HG03066 (cell line): ENCODE results near the gene MAGIX.

ENCODE experiments used
- ATAC-seq: cut with Tn5 transposase; IDR thresholded peaks from one replicate; pipeline ENCODE4 v1.9.1; 2021; ENCODE audit warnings: low read depth; ENCODE audit not compliant: unreplicated experiment

The MAGIX gene

DNA sequence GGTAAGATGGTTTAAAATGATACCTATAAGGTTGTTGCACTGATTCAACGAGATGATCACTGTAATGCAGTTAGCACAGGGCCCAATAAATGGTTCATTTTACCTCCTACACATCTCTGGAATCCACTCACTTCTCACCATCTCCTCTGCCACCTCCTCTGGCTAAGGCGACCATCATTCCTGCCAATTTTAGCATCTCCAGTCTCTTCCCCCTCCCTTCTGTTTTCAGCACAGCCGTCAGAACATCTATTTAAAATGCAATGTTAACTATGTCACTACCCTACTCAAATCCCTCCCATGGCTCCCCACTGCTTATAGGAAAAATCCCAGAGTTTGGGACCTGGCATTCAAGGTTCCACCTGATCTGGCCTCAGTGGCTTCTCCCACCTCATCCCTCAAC is 41.0 kb downstream of the MAGIX start:
- no peak for ATAC-seq

DNA sequence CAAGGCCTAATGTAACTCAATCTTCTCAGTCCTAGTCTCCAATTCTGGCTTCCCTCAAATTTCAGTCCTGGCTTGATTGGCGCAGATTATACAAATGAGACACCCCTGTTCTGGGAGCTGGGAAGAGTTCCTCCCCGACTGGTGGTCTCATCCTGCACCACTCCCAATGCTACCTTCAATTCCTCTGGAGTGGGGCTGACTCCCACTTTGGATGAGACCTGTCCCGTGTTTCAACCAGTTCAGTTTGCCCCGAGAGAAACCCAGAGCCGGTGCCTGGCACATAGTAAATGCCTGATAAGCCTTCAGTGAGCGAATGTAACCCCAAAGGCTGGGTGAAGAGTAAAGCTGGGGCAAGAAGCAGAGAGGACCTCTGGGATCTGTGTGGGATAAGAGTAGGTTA is 41.5 kb downstream of the MAGIX start:
- no peak for ATAC-seq

DNA sequence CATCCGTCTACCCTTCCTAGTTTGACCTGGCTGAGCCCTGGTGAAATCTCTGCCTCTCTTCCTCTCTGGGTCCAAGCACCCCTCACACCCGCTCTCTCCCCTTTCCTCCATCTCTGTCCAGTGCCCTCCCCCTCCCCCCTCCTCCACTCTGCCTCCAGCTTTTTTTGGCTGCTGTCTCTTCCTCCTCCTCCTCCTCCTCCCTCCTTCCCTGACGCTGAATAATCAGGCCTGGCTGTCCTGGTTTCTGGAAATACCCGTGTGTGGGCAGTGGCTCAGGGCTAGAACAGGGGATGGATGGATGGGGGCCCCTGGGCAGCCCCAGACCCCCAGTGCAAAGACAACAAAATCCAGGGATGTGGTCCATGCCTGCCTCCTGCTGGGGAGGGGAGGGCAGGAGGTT is 42.2 kb downstream of the MAGIX start:
- no peak for ATAC-seq

DNA sequence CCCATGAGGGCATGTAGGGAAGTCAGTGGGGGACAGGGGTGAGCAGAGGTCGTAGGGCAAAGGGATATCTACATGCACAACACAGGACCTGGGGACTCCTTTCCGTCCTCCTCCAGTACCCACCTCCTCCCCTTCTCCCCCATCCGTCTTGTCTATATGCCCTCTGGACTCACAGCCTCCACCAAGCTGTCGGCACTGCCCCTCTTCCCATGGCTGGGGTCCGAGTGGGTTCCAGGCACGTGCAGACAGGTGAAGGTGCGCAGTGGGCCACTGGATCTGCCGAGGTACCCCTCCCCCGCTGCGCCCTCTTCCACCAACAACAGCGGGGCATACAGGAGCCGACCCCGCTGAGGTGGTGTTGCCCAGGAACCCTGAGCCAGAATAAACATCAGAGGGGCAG is 42.9 kb downstream of the MAGIX start:
- no peak for ATAC-seq

DNA sequence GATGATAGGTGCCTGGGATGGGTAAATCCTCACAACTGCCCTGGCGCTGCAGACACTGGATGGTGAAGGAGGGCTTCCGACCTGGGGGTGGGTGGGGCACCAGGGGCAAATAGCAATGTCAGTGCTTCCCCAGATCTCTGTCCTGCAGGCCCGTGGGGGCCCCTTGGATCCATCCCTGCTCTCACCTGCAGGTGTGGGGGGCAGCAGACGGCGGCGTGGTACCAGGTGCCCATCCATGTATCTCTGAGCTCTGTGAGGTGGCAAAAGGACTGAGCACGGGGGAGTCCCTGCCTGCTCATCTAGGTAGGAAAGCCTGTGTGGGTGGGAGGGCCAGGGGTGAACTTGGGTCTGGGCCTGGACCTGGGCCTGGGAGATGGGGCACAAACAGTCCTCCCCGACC is 44.0 kb downstream of the MAGIX start:
- ATAC-seq: no peak

DNA sequence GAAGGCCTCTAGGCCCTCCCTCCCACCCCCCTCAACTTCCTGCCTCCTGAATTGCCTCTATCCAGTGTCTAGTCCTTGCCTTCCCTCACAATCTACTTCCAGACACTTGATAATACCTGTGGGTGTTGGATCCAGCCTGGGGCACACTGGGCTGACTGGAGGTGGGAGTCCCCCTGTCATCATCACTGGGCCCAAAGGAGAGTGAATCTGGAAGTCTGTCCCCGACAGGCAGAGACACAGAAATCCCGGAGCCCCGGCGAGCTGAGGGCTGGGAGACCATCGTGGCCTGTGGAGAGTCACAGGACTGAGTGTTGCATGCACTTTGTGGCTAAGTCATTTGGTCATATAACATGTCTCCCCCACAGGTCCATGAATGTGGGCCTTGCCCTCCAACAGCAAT is 45.8 kb downstream of the MAGIX start:
- no peak for ATAC-seq

GRCh38 chrX:49209434-49210251 is 47.1 kb downstream of the MAGIX start:
- ATAC-seq: no peak

DNA sequence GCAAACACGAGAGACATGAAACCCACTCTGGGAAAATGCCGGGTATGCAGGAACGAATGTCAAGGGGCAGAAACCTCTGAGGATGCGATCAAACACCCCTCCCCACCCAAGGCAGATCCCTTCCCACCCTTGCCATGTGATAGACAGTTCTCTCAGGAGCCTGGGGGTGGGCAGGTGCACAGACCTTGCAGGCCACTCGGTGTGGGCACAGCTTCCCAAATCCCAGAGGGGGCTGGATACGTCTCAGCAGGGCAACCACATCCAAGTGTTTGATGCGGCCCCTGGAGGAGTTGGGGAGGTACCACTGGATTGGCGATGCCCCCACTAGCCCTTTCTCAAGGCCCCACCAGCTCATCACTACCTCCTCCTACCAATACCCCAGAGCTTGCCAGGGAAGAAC is 47.8 kb downstream of the MAGIX start:
- no peak for ATAC-seq

DNA sequence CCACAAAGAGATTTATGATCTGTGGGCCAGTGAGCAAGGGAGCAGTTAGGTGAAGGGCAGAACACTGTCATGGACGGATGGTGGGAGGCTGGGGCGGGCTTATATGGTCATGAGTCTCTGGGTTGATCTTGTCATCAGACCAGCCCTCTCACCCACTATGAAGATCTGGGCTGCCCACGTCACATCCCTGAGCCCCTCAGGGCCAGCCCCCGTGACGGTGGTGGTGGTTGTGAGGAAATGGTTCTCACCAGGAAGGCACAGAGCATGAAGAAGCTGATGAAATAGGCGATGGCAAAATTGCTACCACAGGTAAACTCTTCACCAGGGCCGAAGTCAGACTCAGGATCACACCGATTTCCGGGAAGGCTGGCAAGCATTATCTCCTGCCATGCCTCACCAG is 48.5 kb downstream of the MAGIX start:
- no peak for ATAC-seq

DNA sequence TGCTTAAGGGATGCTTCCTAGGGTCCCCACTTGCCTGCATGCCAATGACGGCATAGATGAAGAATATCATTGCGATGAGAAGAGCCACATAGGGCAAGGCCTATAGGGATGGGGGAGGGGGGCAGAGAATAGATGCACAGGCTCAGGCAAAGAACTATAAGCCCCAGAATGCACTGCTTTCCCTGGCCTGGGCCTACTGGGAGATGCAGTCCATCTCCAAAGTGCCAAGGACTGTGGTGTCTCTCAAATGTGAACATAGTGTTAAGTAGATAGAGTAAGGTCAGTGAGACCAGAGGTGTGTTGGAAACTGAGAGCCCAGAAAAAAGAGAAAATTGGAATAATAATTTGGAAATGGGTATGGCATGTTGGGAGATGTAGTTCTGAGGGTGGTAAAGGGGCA is 49.7 kb downstream of the MAGIX start:
- ATAC-seq: no peak

- ATAC-seq: no peak
These were observed 50.3 kb downstream of the MAGIX start for GRCh38 chrX:49212861-49213260.

DNA sequence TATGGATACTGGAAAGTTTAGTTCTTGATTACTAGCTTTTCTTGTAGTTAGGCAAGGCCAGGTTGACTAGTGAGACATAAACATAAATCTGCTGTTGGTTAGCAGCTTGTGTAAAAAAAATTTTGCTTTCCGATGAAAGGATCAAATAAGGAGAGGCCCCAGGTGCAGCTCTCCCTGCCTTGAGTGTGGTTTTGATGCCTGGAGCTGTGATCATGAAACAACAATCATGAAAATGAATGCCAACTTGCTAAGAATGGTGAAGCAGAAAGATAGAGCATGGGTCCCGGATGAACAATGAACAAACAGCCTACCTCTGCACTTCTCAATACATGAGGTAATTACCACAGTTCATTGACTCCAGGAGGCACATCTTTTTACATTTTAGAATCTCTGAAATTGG is 51.9 kb downstream of the MAGIX start:
- ATAC-seq: no peak

GRCh38 chrX:49214996-49215526 is 52.5 kb downstream of the MAGIX start:
- no peak for ATAC-seq
